Uterus (tissue), 2 donors: ENCODE results near the gene CNOT6L.

ENCODE experiments used
- CTCF ChIP-seq, 4 experiments: fragments of 200-600 bp in 2 of 4; fragments of 450-650 bp in 2 of 4; sonication (generic) in 2 of 4; IDR thresholded peaks; one replicate each; pipeline ENCODE4 v1.5.1; 2016 to 2019; ENCODE audit warnings: antibody characterized with exemption in 4 of 4, mild to moderate bottlenecking in 2 of 4, moderate library complexity in 1 of 4
- POLR2A ChIP-seq, 2 donors: fragments of 450-650 bp; IDR thresholded peaks; one replicate each; pipeline ENCODE4 v1.6.1; 2016; ENCODE audit warnings: antibody characterized with exemption in 2 of 2, mild to moderate bottlenecking in 1 of 2, moderate library complexity in 1 of 2

GRCh38 chr4:77800483-77801259, 18.5 kb downstream of the CNOT6L start:
- TF ChIP-seq POLR2A (IDR thresholded peaks at IDR 0.05) (no peak), CTCF (IDR thresholded peaks at IDR 0.05) (no peak)
